ENCODE results near the gene IL1F10. TPM values are rescaled to one million over a fixed set of nuclear protein-coding genes. Genes with fewer than 3 reads are reported as not detected.

IL1F10 gene
- total RNA-seq, 4 donors from 2014 or later, result 8.3 to 41.6 (median 20.1) TPM

DNA sequence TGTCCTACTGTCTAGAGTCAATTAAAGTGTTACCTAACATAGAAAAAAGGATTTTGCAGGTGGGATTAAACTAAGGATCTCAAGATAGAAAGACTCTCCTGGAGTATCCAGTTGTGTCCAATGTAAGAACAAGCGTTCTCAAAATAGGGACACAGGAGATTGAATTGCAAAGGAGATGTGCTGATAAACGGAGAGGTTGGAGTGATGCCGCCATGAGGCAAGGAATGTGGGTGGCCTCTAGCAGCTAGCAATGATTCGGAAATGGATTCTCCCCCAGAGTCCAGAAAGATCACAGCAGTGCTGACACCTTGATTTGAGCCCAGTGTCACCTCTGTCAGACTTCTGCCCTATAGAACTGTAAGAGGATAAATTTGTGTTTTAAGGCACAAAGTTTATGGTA is 35.5 kb downstream of the IL1F10 start:
- no peak overlapping the region for H3K4me3 ChIP-seq (ENCODE audit: low read depth, poor library complexity, severe bottlenecking)
- no peak for DNase-seq (ENCODE audit: low spot score in 2 of 2)
- TF ChIP-seq, protein P1, sequence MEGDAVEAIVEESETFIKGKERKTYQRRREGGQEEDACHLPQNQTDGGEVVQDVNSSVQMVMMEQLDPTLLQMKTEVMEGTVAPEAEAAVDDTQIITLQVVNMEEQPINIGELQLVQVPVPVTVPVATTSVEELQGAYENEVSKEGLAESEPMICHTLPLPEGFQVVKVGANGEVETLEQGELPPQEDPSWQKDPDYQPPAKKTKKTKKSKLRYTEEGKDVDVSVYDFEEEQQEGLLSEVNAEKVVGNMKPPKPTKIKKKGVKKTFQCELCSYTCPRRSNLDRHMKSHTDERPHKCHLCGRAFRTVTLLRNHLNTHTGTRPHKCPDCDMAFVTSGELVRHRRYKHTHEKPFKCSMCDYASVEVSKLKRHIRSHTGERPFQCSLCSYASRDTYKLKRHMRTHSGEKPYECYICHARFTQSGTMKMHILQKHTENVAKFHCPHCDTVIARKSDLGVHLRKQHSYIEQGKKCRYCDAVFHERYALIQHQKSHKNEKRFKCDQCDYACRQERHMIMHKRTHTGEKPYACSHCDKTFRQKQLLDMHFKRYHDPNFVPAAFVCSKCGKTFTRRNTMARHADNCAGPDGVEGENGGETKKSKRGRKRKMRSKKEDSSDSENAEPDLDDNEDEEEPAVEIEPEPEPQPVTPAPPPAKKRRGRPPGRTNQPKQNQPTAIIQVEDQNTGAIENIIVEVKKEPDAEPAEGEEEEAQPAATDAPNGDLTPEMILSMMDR (IDR thresholded peaks at IDR 0.05), result no peak
- no peak for TF ChIP-seq POLR2A (IDR thresholded peaks at IDR 0.05)
- intact Hi-C loops (cut with DNase I; ENCODE audit: low total_unique reads), result no loop called here
- 88 to 90% methylated on average over 4 of the region's 4 CpGs for WGBS, 2 donors

DNA sequence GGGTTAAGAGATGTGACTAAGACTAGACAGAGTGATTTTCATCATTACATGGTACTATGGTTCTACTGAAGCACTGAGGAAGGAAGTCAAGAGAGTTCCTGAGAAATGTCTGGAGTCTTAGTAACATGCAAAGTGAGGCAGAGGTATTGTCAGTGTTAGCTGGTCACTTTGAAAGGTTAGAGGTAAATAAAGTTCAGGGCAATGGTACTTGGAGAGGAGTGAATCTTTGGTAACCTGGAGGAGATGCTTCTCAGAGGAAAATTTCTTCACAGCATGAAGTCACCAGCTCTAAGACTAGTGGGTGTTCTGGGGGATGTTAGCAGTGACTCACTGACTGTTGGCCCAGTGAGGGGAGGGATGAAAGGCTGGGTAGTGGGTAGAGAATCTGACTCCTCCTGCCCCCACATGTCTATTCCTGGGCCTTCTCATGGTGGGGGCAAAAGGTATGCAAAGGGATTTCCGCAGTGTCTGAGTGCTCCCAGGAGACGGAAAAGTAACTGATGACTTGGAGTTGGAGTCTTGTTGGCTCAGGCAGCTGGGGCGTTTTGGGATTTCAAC is 36.4 kb downstream of the IL1F10 start:
- TF ChIP-seq POLR2A (IDR thresholded peaks at IDR 0.05), result no peak
- TF ChIP-seq, protein P1 (IDR thresholded peaks at IDR 0.05), result no peak
- intact Hi-C loops (cut with DNase I; ENCODE audit: low total_unique reads), result no loop called here
- no peak overlapping the region for H3K4me3 ChIP-seq (ENCODE audit: low read depth, poor library complexity, severe bottlenecking)
- WGBS, 2 donors, result 63 to 83% methylated on average over 3 of the region's 3 CpGs
- no peak for DNase-seq (ENCODE audit: low spot score in 2 of 2)

DNA sequence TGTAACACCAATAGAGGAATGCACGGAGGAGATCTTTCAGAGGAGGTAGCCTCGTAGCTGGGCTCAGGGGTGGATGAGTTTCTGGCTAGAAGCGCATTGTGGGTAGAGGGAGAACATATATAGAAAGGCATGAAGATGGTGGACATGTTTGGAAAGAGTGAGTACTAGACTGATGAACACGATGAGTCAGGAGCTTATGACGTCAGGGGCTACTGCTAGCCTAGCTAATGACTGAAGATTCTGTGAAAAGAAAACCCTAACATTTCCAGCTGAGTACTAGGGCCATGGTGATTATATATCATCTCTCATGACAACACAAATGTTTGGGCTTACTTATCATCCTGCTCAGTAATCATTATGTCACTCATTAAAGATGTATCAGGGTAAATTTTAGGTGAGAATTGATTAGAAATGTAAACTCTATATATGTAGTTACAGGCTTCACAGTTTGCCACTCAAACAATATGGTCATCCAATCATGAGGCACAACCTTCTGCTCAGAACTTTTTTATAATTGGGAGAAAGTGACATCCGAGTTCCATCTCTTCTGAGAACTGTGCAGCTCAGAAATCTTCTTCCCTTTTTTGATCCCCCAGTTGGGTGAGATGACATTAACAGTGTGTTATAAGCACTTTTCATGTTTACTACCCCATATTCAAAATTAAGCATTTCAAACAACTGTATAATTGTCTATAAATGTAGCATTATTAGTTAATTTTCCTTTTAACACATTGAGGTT is 37.4 kb downstream of the IL1F10 start:
- WGBS, 2 donors, result 78 to 81% methylated on average over 6 of the region's 6 CpGs

DNA sequence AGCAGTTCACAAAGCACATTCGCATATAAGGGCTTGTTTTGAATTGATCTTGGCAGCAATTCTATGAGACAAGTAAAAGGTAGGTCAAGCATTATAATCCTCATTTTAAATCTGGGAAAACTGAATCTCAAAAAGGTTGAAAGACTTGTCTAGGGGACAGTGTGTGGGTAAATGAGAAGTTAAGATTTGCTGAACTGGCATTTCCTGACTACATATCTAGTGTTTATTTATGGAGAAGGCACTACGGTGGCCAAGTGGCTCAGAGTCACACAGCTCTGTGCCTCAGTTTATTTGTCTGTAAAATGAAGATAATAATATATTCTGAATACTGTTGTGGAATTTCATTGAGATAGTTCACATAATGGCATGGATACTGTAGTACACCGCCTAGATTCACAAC is 43.4 kb downstream of the IL1F10 start:
- DNase-seq (ENCODE audit: low spot score in 2 of 2), result no peak
- no peak overlapping the region for H3K4me3 ChIP-seq (ENCODE audit: low read depth, poor library complexity, severe bottlenecking)
- intact Hi-C loops (cut with DNase I; ENCODE audit: low total_unique reads), result no loop called here
- WGBS, 2 donors, result 71 to 73% methylated on average over 3 of the region's 3 CpGs
- TF ChIP-seq, protein P1 (IDR thresholded peaks at IDR 0.05), result no peak
- no peak for TF ChIP-seq POLR2A (IDR thresholded peaks at IDR 0.05)

More for the DNA sequence above, 37.4 kb downstream of the IL1F10 start:
- DNase-seq (ENCODE audit: low spot score in 2 of 2), result no peak
- intact Hi-C loops (cut with DNase I; ENCODE audit: low total_unique reads), result no loop called here
- TF ChIP-seq, protein P1 (IDR thresholded peaks at IDR 0.05), result no peak
- TF ChIP-seq POLR2A (IDR thresholded peaks at IDR 0.05), result no peak
- H3K4me3 ChIP-seq (ENCODE audit: low read depth, poor library complexity, severe bottlenecking), result no peak overlapping the region

DNA sequence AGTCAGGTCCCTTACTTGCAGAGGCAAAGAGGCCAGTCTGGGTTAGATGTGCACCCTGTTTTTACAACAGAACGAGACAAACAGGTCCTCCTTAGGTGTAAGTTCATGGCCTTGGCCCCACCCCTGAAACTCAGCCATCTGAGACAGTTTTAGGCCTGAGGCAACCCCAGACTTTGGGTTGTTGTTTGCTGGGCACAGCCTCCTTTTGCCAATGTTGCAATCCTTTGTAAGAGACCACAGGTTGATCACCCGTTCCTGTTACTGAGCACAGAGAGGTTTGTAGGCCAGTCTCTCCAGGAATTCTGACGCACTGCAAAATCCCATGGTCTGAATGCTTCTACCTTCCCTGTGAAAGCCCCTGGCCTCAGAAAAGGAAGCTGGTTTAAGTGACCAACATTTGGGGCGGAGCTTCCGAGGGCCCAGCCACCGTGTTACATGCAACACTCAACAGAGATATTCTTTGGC is 44.1 kb downstream of the IL1F10 start:
- TF ChIP-seq POLR2A (IDR thresholded peaks at IDR 0.05), result no peak
- TF ChIP-seq, protein P1 (IDR thresholded peaks at IDR 0.05), result no peak
- H3K4me3 ChIP-seq (ENCODE audit: low read depth, poor library complexity, severe bottlenecking), result no peak overlapping the region
- intact Hi-C loops (cut with DNase I; ENCODE audit: low total_unique reads), result no loop called here
- 52 to 58% methylated on average over 6 of the region's 6 CpGs for WGBS, 2 donors
- no peak for DNase-seq (ENCODE audit: low spot score in 2 of 2)

All from lower leg skin (tissue), 4 donors.